ENCODE data around the gene PHYH. TPM values are rescaled to one million over a fixed set of nuclear protein-coding genes. Genes with fewer than 3 reads are reported as not detected.
A peak's percentile ranks its signal among the peaks of the same experiment; 100 is the strongest.

The PHYH gene
- polyA plus RNA-seq, 3 donors, result 5.5 to 19.6 (median 19.5) TPM

DNA sequence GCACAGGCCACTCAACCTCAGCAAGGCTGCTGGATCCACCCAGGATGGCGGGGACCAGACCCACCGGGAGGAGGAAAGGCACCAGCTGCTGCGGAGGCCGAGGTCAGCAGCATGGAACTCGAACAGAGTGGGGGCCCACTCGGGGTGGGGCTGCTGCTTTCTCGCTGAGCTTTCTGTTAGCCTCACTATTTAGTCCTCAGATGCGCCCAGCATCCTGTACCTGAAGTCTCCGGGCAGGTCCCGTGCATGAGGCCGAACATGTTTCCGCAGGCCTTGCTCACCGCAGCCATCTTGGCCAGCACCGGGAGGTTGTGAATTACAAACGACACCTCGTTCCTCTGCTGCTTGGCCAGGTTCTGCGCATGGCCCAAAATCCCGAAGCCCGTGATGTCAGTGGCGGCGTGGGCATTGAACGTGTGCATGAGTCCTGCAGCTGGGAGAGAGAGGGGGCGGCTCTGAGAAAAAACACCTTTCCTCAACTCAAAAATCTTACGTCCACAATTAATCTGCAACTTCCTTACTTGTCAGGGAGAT lies 22.8 kb upstream of the PHYH start:
- no peaks in the 10 kb centered on the region for H3K4me1 Mint-ChIP-seq

DNA sequence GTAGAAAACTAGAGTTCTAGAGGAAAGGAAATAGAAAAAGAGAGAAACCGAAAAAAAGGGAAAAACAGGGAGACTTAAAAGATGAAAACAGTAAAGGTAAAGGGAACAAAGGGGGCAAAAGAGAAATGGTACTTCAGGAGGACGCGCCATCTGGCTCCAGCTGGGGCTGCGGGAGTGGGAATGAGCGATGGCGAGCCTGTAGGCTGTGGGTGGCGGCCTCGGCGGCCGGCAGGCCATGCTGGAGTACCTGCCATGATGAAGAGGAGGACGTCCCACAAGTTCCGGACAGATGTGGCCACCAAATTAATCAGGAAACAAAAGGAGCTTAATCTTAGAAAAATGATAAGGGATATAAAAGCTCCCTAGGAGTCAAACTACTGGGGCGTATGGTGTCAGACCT lies 21.7 kb upstream of the PHYH start:
- Histone ChIP-seq H3K79me2 (ENCODE audit: insufficient read depth, low read length) (no peaks in the 10 kb centered on the region), H3K4me2 (replicated peaks; ENCODE audit: extremely low read depth, low read length, poor library complexity, severe bottlenecking) (no peak overlapping the region), H3K4me1 (ENCODE audit: control insufficient read depth in 1 of 2, insufficient read depth in 2 of 2, low read length in 2 of 2) (no peaks in the 10 kb centered on the region), H3K4me3 (replicated peaks in 1 of 3; ENCODE audit: low read depth in 2 of 3, low read length in 3 of 3) (no peak overlapping the region), H3K9ac (ENCODE audit: insufficient read depth, low read length, poor library complexity, severe bottlenecking) (no peak overlapping the region), H3K27ac (ENCODE audit: low read depth in 1 of 2, low read length in 2 of 2) (no peak overlapping the region), H2AFZ (ENCODE audit: insufficient read depth, low read depth, low read length, poor library complexity, severe bottlenecking) (no peak overlapping the region), H4K20me1 (ENCODE audit: insufficient read depth, low read length) (no peaks in the 10 kb centered on the region), H3K27me3 (ENCODE audit: control insufficient read depth in 2 of 2, insufficient read depth in 2 of 2, low read length in 2 of 2) (no peaks in the 10 kb centered on the region), H3K36me3 (replicated peaks in 1 of 2; ENCODE audit: control insufficient read depth in 1 of 2, insufficient read depth in 2 of 2, low read length in 2 of 2) (peaks cover 52 to 80% of the 10 kb centered on the region in 2 donors), H3K9me3 (replicated peaks in 1 of 2; ENCODE audit: control insufficient read depth in 1 of 2, insufficient read depth in 1 of 2, low read length in 2 of 2) (no peaks in the 10 kb centered on the region)
- peaks cover 70 to 86% of the 10 kb centered on the region in 2 donors for H3K36me3 Mint-ChIP-seq
- DNase-seq, result no peak
- TF ChIP-seq, protein P1, sequence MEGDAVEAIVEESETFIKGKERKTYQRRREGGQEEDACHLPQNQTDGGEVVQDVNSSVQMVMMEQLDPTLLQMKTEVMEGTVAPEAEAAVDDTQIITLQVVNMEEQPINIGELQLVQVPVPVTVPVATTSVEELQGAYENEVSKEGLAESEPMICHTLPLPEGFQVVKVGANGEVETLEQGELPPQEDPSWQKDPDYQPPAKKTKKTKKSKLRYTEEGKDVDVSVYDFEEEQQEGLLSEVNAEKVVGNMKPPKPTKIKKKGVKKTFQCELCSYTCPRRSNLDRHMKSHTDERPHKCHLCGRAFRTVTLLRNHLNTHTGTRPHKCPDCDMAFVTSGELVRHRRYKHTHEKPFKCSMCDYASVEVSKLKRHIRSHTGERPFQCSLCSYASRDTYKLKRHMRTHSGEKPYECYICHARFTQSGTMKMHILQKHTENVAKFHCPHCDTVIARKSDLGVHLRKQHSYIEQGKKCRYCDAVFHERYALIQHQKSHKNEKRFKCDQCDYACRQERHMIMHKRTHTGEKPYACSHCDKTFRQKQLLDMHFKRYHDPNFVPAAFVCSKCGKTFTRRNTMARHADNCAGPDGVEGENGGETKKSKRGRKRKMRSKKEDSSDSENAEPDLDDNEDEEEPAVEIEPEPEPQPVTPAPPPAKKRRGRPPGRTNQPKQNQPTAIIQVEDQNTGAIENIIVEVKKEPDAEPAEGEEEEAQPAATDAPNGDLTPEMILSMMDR (IDR thresholded peaks at IDR 0.05), result no peak
- H3K4me3 Mint-ChIP-seq, result no peak overlapping the region
- H3K9me3 Mint-ChIP-seq, result no peaks in the 10 kb centered on the region
- H3K4me1 Mint-ChIP-seq, result no peaks in the 10 kb centered on the region
- peak overlapping the region in 1 of 7 donors; percentile 24 for H3K27ac Mint-ChIP-seq
- no peaks in the 10 kb centered on the region for H3K27me3 Mint-ChIP-seq (ENCODE audit: low read depth in 3 of 3)
- intact Hi-C loops (cut with micrococcal nuclease), result no loop called here
- 92% methylated on average over 12 of the region's 13 CpGs for WGBS (ENCODE audit: insufficient coverage)

More for the DNA sequence above, 22.8 kb upstream of the PHYH start:
- Histone ChIP-seq H3K27me3 (ENCODE audit: control insufficient read depth in 2 of 2, insufficient read depth in 2 of 2, low read length in 2 of 2) (no peaks in the 10 kb centered on the region), H3K36me3 (replicated peaks in 1 of 2; ENCODE audit: control insufficient read depth in 1 of 2, insufficient read depth in 2 of 2, low read length in 2 of 2) (peaks cover 58 to 87% of the 10 kb centered on the region in 2 donors), H3K4me2 (replicated peaks; ENCODE audit: extremely low read depth, low read length, poor library complexity, severe bottlenecking) (no peak overlapping the region), H3K79me2 (ENCODE audit: insufficient read depth, low read length) (no peaks in the 10 kb centered on the region), H4K20me1 (ENCODE audit: insufficient read depth, low read length) (no peaks in the 10 kb centered on the region), H3K4me1 (ENCODE audit: control insufficient read depth in 1 of 2, insufficient read depth in 2 of 2, low read length in 2 of 2) (no peaks in the 10 kb centered on the region), H2AFZ (ENCODE audit: insufficient read depth, low read depth, low read length, poor library complexity, severe bottlenecking) (no peak overlapping the region), H3K4me3 (replicated peaks in 1 of 3; ENCODE audit: low read depth in 2 of 3, low read length in 3 of 3) (no peak overlapping the region), H3K27ac (ENCODE audit: low read depth in 1 of 2, low read length in 2 of 2) (no peak overlapping the region), H3K9me3 (replicated peaks in 1 of 2; ENCODE audit: control insufficient read depth in 1 of 2, insufficient read depth in 1 of 2, low read length in 2 of 2) (no peaks in the 10 kb centered on the region), H3K9ac (ENCODE audit: insufficient read depth, low read length, poor library complexity, severe bottlenecking) (no peak overlapping the region)
- intact Hi-C loops (cut with micrococcal nuclease), result no loop called here
- 96% methylated on average over 17 of the region's 24 CpGs for WGBS (ENCODE audit: insufficient coverage)
- no peak overlapping the region for H3K27ac Mint-ChIP-seq
- TF ChIP-seq, protein P1 (IDR thresholded peaks at IDR 0.05), result no peak
- DNase-seq, result no peak
- H3K9me3 Mint-ChIP-seq, result no peaks in the 10 kb centered on the region
- no peak overlapping the region for H3K4me3 Mint-ChIP-seq
- no peaks in the 10 kb centered on the region for H3K27me3 Mint-ChIP-seq (ENCODE audit: low read depth in 3 of 3)
- peaks cover 72 to 92% of the 10 kb centered on the region in 2 donors for H3K36me3 Mint-ChIP-seq

Measured in CD14-positive monocyte (primary cell).